Activated CD8-positive, alpha-beta memory T cell treated with anti-CD3 and anti-CD28 coated beads for 48 hours (primary cell): ENCODE results near the gene HOXB3.
A peak's percentile ranks its signal among the peaks of the same experiment; 100 is the strongest.

Experiments used
- DNase-seq, 3 experiments: peaks; one replicate each; pipeline ENCODE4 v3.0.0-alpha.2; 2020; ENCODE audit warnings: low read depth in 2 of 3, low spot score in 2 of 3

Gene HOXB3

DNA sequence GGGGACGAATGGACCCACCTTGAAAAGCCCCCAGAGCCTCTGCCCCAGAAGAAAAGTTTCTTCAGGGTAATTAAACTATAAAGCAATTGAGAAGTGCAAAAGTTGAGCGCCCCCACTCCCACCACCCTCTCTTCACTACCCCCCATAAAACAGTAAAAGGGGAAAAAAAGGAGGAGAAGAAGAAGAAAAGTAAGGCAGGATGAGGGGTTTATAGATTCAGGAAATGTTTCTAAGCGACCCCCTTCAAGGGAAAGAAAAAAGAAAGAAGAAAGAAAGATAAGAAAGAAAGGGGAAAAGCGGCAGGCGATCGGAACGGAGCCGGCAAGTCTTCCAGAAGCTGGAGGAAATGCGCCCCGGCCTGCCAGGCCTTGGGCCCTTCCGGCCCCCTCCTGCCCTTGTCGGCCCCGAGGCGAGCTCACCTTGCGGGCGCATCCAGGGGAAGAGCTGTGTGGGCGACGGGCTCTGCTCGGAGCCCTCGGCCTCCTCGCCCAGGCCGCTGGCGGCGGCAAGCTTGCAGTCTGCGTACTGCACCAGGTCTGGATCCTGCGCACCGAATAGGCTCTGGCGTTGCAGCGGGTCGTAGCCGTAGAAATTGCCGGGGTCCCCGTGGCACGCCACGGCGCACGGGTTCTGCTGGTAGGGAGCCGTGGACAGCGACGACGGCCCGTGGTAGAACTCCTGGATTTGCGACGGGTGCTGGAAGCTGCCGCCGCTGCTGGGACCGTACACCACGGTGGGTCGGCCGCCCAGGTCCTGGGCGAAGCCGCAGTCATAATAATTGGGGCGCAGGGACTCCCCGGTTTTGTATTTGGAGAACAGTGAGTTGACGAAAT is 24.0 kb upstream of the HOXB3 start:
- no peak for DNase-seq

DNA sequence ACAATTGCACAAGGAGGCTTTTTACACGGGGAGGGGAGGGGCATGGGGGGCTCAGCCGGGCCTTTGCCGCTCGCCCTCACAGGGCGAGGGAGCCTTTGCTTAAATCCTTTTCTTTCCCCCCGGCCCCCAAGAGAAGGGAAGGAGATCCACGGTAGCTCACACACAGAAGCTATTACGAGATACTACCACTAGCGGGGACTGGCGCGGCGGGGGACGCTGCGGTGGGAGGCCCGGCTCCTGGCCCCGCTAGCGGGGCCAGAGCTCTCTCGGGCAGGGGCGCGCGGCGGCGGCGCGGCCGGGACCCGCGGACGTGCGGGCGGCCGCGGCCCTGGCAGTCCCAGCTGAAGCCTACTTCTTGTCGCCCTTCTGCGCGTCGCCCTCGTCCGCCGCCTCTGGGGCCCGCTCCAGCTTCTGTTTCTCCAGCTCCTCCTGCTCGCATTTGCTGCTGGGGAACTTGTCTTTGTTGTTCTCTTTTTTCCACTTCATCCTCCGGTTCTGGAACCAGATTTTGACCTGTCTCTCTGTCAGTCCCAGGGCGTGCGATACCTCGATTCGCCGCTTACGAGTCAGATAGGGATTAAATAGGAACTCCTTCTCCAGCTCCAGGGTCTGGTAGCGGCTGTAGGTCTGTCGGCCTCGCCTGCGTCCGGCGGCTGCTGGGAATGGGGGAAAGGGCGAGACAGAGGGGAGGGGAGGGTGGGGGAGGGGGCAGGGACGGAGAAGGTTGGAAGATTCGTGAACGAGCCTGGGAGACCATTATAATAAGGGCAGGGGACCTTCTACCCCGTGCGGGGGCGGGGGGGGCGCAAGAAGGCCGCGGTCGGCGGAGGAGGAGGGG is 23.0 kb upstream of the HOXB3 start:
- DNase-seq = no peak

DNA sequence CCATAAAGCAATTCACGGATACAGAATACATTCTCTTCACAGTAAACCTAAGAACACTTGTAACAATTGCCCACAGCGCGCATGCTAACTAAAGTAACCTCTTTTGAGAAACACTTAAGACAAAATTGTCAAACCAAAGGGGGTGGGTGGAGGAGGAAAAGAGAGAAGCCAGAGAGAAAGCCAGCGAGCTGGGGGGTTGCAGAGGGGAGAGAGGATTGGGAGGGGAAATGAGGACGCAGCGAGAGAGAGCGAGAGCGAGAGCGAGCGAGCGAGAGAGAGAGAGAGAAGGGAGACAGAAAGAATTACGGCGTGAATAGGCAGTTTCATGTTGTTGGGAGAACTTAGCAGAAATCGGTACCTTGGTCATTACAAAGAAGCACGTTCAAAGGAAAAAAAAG is 22.4 kb upstream of the HOXB3 start:
- DNase-seq = no peak

DNA sequence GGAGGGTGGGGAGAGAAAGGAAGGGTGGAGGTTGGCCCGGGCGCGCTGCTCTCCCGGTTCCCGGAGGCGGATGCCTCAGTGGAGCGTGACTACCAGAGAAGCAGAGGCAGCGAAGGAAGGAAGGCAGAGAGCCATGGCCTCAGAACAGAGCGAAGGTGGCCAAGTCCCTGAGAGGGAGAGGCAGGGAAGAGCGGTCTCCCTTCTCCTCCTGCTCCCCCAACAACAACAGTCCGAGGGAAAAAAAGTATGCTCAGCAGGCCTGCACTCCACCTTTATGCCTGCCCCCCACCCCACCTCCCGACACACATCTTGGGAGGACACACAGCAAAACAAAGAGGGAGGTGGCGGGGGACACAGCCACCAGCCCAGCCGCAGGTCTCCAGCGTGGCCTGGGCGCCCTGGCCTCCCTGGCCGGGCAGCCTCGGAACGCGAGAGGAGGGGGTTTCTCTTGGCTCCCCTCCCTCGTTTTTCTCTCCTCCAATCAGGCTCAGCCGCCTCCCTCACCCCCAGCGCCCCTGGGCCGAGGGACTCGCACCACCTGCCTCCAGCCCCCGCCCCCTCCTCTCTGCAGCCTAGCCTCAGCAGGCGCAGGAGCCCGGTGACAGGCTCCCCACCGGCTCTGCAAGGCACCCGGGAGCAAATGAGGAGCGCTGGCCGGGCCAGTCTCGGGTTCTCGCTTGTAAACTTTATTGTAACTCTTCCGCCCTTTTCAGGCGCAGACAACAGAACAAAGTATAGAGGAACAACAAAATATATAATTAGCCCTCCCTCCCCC is 21.8 kb upstream of the HOXB3 start:
- DNase-seq = no peak

DNA sequence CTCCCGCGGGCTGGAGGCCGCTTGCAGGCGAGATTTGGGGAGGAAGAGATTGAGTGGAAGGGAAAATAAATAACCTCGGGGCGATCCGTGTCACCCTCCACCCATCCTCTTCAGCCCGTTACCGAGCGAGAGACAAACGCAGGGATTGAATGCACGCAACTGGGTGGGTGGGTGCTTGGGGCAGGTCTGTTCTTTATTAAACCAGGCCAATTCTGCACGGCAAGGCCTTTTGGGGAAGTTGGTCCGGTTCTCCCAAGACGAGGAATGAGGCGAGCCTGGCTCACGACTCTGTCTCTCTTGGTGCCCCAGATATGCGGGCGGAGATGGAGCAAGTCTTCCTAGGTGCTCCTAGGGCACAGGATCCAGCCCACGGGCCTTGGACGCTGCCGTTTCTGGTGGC is 21.2 kb upstream of the HOXB3 start:
- no peak for DNase-seq

DNA sequence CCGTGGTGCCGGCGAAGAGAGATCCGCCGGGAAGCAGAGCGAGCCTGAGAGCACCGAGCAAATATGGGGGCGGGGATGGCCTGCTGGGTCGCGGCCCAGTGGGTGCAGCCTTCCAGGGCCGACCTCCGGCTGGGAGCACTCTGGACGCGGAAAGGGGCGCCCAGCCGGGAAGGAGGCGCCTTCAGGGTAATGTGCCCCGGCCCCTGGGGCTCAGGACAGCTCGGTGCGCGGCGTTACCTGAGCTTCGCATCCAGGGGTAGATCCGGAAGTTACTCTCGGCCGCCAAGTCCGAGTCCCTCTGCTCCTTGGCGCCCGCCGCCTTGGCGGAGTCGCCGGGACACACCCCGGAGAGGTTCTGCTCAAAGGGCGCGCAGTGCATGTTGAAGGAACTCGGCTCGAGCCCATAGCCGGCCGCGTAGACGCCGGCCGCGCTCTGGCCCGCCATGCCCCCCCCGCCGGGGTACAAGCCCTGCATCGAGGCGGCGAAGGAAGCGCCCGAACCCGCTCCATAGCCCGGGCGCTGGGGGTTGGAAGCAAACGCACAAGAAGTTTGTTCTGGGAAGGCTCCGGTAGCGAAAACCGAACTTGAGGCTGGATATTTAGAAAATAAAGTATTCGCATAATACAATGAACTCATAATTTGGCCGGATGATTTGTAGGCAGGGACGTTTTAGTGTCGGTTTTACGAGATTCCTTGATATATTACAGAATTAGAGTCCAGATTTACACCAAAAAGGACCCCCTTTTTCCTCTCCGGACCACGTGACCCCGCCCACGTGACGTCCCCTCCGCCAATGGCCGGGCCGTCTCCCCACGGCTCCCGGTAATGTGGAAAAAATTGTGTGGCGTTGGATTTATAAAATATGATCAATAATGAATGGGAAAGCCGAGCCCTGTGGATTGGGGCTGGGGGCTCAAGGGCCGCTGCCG is 20.5 kb upstream of the HOXB3 start, which contains the start of gene HOXB7:
Gene HOXB7 (minus strand): TSS at position 736 of the 930 bp plus-strand sequence. CDS start 99 bp downstream, at position 637.
- DNase-seq = peak in 2 of 3 experiments; percentile 45 to 51

DNA sequence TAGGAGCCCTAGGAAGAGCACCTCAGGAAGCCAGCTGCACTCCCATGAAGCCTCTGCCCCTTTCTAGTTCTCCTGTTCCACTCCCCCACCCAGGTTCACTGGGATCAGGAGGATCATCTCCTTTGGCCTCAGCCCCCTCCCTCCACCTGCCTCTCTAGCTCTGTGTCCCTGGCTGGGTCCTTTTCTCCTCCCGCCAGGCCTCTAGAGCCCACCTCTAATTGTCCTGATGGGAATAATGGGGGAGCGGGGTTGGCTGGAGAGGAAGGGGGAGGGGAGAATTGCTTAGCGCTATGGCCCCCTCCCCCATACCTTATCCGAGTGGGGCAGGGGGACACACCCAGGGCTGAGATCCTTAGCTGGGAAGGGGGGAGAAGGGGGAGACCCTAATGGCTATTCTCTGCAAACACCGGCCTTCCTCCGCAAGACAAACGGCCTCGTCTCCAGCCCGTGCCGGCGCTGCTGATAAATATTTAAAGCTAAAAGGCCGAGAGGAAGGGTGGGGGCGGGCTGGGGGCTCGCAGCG is 19.8 kb upstream of the HOXB3 start:
- DNase-seq = no peak

DNA sequence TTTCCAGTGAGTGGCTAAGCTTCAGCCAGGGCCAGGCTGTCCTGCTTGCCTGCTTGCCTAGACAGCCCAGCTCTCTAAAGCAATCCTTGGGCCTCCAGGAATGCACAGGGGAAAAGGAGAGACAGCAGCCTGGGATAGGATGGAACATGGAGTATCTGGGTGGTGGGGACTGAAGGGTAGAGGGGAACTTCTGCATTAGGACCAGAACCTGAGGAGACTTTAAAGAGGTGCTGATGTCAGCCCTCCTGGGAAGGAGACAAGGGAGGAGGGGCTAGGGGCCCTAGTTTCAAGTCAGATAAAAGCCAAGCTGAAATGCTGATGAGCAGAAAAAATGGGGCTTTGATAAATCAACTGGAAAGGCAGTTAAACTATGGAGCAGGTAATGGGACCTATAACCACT is 19.0 kb upstream of the HOXB3 start:
- no peak for DNase-seq

DNA sequence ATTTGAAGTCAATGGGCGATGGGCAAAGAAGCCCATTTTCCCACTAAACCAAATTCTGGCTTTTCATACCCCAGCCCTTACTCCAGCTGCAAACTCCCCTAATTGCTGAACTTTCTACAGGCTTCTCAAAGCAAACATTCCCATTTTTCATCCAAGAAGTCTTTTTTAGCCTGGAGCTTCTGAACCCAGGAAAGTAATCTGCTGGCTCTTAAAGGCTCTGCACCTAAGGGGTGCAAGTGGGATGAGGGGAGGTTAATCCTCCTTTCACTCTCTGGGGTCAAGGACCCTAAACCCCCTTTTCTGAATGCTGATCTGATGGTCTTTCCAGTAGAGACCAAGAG is 18.4 kb upstream of the HOXB3 start:
- DNase-seq = no peak

DNA sequence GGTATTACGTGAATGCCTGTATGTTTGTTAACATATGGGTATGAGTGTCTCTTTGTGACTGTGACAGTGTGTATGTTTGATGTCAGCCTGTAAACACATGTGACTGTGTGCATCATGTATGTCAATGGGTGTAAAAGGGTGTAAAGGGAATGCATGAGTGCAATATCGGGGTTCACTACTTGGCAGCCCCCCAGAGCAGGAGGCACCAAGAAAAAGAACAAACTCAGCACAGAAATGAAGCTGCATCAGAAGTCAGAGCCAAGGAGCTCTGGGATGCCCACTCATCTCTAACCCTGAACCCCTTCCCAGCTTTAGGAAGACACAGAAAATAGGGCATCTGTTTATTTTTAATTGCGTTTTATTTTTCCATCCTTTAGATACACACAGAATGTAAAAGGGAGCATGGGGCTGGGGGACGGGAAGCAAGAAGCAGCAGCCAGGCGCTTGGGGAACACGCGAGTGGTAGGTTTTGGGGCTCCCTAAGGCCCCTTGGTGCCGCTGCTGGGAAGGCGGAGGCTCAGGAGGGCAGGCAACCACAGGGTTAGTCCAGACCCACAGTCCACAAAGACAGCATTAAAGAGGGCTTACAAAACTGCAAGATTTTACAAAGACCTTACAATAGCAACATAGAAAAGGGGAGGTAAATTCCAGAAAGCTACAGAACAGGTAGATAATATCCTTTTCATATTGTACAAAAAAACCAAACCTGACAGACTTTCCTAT is 17.0 kb upstream of the HOXB3 start:
- no peak for DNase-seq

DNA sequence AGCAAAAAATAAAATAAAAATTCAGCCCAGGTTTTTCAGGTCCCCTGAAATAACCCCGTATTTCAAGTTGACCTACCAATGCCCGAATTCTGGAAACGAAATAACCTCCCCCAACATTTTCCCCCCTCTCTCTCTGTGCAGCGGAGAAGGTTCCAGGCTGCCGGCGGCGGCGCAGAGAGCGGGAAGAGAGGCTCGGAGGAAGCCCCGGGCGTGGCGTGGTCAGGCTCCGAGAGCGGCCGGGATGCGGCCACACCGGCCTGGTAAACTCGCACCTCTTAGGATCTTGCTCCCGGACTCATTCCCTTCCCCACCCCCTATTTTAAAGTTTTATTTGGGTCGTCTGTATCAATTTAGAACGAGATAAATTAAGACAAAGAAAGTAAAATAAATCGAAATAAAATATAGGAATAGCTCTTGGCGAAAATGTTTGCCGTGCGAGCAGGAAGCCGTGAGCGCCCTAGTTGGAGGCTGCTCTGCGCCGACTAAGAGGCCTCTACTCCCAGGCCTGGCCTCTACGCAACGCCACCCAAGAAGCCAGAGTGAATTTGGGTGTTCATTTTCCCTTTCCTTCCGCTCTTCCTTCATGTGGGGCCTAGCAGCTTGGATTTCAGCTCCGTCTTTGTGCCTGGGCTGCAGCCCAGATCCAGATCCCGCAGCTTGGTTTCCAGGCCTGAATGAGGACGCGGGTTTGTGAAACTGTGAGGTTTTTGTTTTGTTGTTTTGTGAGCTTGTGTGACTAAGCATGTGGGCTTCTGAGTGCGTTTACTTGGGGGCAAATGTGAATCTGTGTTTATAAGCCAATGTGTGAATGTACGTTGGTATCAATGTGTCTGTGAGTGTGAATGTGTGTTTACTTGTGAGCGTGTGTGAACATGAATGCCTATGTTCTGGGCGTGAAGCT is 16.2 kb upstream of the HOXB3 start:
- no peak for DNase-seq

DNA sequence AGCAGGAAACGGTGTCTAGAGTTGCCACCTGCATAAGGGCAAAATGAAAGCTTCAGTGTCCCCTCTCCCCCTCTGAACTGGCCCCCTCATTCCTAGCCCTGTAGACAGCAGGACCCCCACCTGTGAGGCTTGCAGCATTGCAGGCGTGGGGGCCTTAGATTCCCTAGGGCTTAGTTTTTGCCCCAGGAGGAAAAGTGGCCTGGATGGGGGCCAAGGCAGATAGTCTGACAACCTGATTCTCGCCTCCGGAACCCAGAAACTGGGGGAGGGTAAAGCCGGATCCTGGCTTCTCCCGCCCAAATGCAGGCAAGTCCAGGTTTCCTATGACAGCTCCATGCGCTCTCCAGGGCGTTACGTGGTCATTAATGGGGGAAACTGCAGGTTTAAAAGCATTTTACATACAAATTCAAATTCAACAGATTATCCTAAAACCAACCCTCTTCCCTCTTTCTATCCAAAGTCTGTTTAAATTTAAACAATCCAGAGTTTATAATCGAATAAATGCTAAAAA is 15.4 kb upstream of the HOXB3 start:
- DNase-seq = no peak

DNA sequence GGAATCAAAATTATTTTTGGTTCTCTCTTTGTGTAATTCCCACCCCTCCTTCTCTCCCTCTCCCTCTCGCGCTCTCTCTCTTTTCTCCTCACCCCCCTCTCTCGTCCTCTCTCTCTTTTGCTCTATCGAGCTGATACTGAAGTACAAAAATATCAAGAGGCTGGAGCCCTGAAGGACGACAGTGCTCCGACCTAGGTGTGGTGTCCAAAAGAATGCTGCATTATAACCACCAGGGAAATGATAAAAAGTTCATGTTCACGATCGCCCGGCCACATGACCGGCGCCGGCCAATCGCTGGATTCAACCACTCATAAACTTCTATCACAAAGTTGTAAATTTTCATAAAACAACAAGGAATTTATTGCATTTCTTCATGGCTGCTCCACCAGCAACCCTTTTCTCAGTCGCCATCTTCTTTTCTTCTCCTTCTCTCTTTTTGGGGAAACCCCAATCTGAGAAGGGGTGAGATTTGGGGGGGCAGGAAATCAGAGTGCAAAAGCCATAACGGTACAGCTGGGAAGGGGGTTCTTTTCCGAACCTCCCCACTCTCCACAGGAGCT is 14.8 kb upstream of the HOXB3 start, which contains the start of gene HOXB6:
Gene HOXB6 (minus strand): TSS at position 217 of the 560 bp plus-strand sequence. CDS start 6,836 bp downstream, outside the sequence.
- DNase-seq = no peak

DNA sequence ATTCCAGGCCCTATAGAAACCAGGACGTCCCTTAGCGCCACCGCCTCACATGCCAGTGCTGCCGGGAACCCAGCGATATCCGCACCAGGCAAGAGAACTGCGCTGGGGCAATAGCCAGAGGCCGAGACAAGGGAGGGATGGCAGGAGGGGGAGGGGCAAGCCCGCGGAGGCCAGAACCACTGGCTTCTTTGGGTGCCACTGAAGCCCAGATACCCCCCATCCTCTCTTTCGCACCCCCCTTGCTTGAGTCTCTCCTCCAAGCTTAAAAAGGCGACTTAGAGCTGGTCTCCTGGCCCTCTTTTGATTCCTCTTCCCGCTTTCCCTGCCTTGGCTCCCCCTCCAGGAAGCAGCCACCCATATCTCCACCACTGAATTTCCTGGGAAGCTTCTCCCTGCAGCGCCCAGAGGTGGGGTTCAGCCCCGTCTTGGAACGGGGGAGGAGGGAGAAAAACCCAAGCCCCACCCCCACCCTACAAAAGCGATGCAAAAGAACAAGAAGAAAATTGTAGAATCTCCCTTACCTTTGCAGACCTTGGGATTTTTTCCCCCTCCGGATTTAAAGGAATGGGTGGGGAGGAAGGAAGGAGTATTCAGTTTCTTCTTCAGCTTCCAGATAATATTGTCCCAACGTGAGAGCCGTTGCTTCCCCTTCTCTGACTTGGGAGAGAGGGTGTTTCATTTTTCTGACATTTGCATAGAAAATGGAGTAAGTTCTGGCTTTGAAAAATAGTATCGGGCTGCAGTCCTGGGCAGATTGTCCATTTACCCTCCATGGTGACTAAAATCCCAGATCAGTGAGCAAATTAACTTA is 14.1 kb upstream of the HOXB3 start:
- DNase-seq = no peak

DNA sequence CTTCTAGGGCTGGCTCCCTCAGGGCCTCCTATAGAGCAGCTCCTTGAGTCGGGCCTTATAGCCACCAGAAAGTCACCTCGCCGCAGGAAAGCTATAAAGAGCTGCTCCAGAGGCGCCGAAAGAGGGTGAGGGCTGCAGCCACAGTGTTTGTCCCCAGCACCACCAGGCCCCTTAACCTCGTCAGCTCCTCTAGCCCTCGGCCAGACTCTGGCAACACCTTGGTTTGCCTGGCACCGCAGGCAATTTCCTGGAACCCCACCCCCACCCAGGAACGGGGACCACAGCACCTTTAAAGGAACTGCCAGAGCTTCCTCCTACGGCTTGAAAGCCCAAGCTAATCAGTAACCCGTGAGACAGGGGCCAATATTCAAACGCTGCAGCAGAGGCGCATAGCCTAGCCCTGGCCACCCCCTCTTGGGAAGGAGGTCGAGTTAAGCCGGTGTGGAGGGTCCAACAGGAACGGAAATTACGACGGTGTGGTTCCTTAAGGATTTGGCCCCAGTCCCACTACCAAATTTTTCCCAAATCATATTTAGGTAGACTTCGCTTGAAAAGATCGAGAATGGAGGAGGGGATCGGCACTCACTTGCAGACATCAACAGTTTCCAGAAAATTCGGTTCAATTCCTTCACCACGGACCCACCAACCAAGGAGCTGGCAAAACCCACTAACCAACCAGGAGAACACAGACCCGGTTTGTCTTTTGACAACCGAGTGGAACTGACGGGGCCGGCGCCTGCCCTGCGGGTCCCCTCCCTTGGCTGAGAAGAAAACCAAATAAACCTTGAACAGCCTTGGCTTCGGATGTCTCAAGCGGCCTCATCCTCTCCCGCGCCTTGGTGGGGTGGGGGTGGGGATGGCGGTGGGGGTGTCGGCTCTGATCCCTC is 11.7 kb upstream of the HOXB3 start:
- no peak for DNase-seq

DNA sequence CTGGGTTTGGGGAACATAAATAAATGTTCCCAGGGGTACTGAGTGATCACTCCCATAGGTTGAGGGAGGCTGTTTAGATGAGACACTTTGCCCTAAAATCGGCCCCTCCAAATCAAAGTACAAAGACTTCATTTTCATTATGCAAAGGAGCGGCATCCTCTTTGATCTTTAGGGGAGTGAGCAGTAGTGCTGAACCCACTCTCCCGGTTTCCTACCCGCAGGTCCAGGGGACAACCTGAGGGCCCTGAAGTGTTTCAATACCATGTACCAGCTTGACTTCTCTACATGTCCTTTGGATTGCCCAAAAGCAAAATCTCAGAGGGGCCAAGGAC is 11.1 kb upstream of the HOXB3 start:
- DNase-seq = no peak
